ENCODE results near the gene HELZ.
"Not testable (repeated sequence)": the region's sequence is repeated elsewhere in the genome, so short reads cannot be mapped to it uniquely, and the experiment has no call there.

HELZ gene

DNA sequence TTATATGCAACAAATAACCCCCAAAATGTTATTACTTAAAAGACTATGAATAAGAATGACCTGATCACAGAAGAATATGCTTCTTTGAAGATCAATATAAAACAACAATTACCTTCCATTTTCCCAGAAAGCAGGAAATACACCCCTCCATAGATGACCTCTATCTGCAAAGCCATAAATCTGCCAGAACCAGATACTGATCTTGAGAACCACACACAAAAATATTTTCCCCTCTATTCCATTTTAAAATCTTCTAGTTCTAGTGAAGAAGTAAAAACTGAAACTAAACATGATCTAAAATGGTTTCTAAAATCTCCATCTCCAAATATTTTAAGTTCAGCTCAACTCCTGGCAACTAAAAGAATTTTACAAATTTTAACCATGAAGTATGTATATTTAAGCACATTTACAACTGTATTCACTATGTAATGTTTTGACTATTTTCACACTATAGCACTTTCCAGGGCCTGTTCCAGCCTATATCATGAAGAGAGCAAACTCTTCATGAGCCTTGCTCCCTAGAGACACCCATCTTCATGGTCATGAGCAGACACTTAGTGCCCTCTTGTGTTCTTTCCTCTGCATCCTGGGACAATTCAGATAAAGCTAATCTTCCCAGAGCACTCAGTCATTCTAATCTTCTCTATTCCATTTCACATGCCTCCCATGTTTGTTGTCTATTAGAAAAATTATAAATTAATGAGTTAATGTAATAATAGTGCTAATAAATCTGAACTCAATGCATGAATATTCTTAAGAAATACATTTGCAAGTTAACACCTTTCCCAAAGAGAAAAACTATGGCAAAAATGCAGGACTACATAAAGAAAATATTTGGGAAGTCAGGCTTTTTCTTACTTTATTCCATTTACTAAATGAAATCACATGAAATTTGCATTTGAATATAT, 87.0 kb downstream of the HELZ start:
- H3K36me3 ChIP-seq (ENCODE audit: control insufficient read depth in 1 of 2, insufficient read depth in 2 of 2, low read length in 2 of 2) = peaks cover 15 to 19% of the 10 kb centered on the region in 2 donors
- no peaks in the 10 kb centered on the region for H3K9me3 ChIP-seq (ENCODE audit: control insufficient read depth in 1 of 2, low read length in 2 of 2)
- no peak overlapping the region for H3K4me3 ChIP-seq (ENCODE audit: low read depth in 1 of 2, low read length in 2 of 2)
- no peaks in the 10 kb centered on the region for H3K4me1 ChIP-seq (ENCODE audit: control insufficient read depth in 1 of 2, insufficient read depth in 2 of 2, low read length in 2 of 2)
- H3K27me3 ChIP-seq (ENCODE audit: low read depth, low read length) = no peaks in the 10 kb centered on the region
- no peak overlapping the region for H3K27ac ChIP-seq (ENCODE audit: low read length)

- H3K4me1 ChIP-seq (ENCODE audit: control insufficient read depth in 1 of 2, insufficient read depth in 2 of 2, low read length in 2 of 2) = no peaks in the 10 kb centered on the region
- H3K27me3 ChIP-seq (ENCODE audit: low read depth, low read length) = no peaks in the 10 kb centered on the region
- peaks cover 18 to 19% of the 10 kb centered on the region in 2 donors for H3K36me3 ChIP-seq (ENCODE audit: control insufficient read depth in 1 of 2, insufficient read depth in 2 of 2, low read length in 2 of 2)
- H3K27ac ChIP-seq (ENCODE audit: low read length) = no peak overlapping the region
- H3K4me3 ChIP-seq (ENCODE audit: low read depth in 1 of 2, low read length in 2 of 2) = no peak overlapping the region
- H3K9me3 ChIP-seq (ENCODE audit: control insufficient read depth in 1 of 2, low read length in 2 of 2) = no peaks in the 10 kb centered on the region
Measured at GRCh38 chr17:67156269-67157199, 88.5 kb downstream of the HELZ start.

DNA sequence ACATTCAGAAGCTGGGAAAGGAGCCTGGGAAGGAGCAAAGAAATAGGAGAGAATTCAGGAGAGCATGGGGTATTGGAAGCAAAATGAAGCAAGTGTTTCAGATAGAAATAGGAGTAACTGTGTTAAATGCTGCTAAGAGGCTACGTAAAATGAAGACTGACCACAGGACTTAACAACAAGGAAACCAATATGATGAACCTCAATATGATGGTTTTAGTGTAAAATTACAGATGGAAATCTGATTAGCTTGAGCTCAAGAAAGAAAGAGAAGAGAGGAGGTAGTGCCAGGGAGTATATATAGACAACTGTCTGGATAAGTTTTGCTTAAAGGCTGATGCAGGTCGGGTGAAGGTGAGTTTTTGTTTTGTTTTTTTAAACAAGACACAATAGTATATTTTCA, 92.2 kb downstream of the HELZ start:
- no peaks in the 10 kb centered on the region for H3K4me1 ChIP-seq (ENCODE audit: control insufficient read depth in 1 of 2, insufficient read depth in 2 of 2, low read length in 2 of 2)
- H3K27me3 ChIP-seq (ENCODE audit: low read depth, low read length) = no peaks in the 10 kb centered on the region
- H3K27ac ChIP-seq (ENCODE audit: low read length) = no peak overlapping the region
- H3K36me3 ChIP-seq (ENCODE audit: control insufficient read depth in 1 of 2, insufficient read depth in 2 of 2, low read length in 2 of 2) = peaks cover 13 to 21% of the 10 kb centered on the region in 2 donors
- no peaks in the 10 kb centered on the region for H3K9me3 ChIP-seq (ENCODE audit: control insufficient read depth in 1 of 2, low read length in 2 of 2)
- H3K4me3 ChIP-seq (ENCODE audit: low read depth in 1 of 2, low read length in 2 of 2) = no peak overlapping the region

DNA sequence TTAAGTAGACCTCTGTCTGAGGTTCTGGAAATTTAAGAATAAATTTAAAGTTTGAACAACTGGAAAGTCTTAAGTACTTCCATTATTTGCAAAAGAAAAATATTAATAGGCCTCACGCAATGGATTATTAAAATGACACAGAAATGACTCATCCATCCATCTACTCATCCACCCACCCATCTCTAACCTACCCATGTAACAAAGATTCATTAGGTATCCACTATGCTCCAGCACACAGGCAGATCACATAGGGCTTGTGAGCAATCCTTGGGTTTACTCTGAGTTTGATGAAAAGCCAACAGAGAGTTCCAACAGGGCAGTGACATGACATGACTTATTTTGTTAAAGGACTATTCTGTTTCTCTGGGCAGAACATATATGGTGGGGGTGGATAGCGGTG, 93.3 kb downstream of the HELZ start:
- H3K4me1 ChIP-seq (ENCODE audit: control insufficient read depth in 1 of 2, insufficient read depth in 2 of 2, low read length in 2 of 2) = no peaks in the 10 kb centered on the region
- H3K27ac ChIP-seq (ENCODE audit: low read length) = no peak overlapping the region
- H3K9me3 ChIP-seq (ENCODE audit: control insufficient read depth in 1 of 2, low read length in 2 of 2) = no peaks in the 10 kb centered on the region
- H3K27me3 ChIP-seq (ENCODE audit: low read depth, low read length) = no peaks in the 10 kb centered on the region
- peaks cover 19 to 26% of the 10 kb centered on the region in 2 donors for H3K36me3 ChIP-seq (ENCODE audit: control insufficient read depth in 1 of 2, insufficient read depth in 2 of 2, low read length in 2 of 2)
- H3K4me3 ChIP-seq (ENCODE audit: low read depth in 1 of 2, low read length in 2 of 2) = no peak overlapping the region

DNA sequence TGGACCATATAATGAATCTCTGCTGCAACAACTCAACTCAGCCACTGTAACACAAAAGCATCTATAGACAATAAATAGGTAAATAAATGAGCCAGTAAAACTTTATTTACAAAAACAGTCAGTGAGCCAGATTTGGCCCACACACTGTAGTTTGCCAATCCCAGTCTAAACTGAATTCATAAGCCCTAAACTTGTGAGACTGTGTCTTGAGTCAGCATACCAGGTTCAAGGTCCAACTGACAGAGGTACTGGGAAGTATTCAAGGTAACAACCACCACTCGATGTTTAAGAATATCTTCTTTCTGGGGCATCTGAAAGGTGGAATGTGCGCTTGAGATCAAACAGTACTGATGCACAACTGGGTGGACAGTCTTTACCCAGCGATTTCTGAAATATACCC, 94.2 kb downstream of the HELZ start:
- no peaks in the 10 kb centered on the region for H3K4me1 ChIP-seq (ENCODE audit: control insufficient read depth in 1 of 2, insufficient read depth in 2 of 2, low read length in 2 of 2)
- H3K27me3 ChIP-seq (ENCODE audit: low read depth, low read length) = no peaks in the 10 kb centered on the region
- no peak overlapping the region for H3K4me3 ChIP-seq (ENCODE audit: low read depth in 1 of 2, low read length in 2 of 2)
- no peak overlapping the region for H3K27ac ChIP-seq (ENCODE audit: low read length)
- H3K36me3 ChIP-seq (ENCODE audit: control insufficient read depth in 1 of 2, insufficient read depth in 2 of 2, low read length in 2 of 2) = peaks cover 24 to 29% of the 10 kb centered on the region in 2 donors
- H3K9me3 ChIP-seq (ENCODE audit: control insufficient read depth in 1 of 2, low read length in 2 of 2) = no peaks in the 10 kb centered on the region

DNA sequence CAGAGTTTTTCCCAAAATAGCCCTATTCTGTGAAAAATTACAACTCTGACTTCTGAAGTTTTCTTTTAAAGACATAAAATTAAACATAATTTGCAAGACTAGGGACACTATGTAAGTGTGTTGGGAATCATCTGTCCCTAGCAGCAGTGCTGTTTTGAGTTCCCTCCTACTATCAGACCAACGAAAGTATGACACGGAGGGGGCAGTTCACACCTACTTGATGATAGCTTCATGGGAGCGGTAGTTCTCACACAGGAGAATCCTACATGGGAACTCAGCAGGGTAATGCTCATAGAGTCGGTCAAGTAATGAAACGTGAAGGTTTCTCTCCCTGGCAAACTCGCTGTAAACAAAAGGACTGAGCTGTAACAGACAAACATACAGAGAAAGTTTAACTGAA, 96.6 kb downstream of the HELZ start:
- no peak overlapping the region for H3K27ac ChIP-seq (ENCODE audit: low read length)
- H3K27me3 ChIP-seq (ENCODE audit: low read depth, low read length) = no peaks in the 10 kb centered on the region
- H3K4me3 ChIP-seq (ENCODE audit: low read depth in 1 of 2, low read length in 2 of 2) = no peak overlapping the region
- no peaks in the 10 kb centered on the region for H3K4me1 ChIP-seq (ENCODE audit: control insufficient read depth in 1 of 2, insufficient read depth in 2 of 2, low read length in 2 of 2)
- peaks cover 41 to 47% of the 10 kb centered on the region in 2 donors for H3K36me3 ChIP-seq (ENCODE audit: control insufficient read depth in 1 of 2, insufficient read depth in 2 of 2, low read length in 2 of 2)
- no peaks in the 10 kb centered on the region for H3K9me3 ChIP-seq (ENCODE audit: control insufficient read depth in 1 of 2, low read length in 2 of 2)

- Histone ChIP-seq H3K4me1 (ENCODE audit: control insufficient read depth in 1 of 2, insufficient read depth in 2 of 2, low read length in 2 of 2) (no peaks in the 10 kb centered on the region), H3K36me3 (ENCODE audit: control insufficient read depth in 1 of 2, insufficient read depth in 2 of 2, low read length in 2 of 2) (peaks cover 38 to 52% of the 10 kb centered on the region in 2 donors), H3K27me3 (ENCODE audit: low read depth, low read length) (no peaks in the 10 kb centered on the region), H3K4me3 (ENCODE audit: low read depth in 1 of 2, low read length in 2 of 2) (no peak overlapping the region), H3K27ac (ENCODE audit: low read length) (no peak overlapping the region), H3K9me3 (ENCODE audit: control insufficient read depth in 1 of 2, low read length in 2 of 2) (peaks cover 0 to 4% of the 10 kb centered on the region in 2 donors)
Measured at GRCh38 chr17:67145183-67145805, 99.7 kb downstream of the HELZ start.

DNA sequence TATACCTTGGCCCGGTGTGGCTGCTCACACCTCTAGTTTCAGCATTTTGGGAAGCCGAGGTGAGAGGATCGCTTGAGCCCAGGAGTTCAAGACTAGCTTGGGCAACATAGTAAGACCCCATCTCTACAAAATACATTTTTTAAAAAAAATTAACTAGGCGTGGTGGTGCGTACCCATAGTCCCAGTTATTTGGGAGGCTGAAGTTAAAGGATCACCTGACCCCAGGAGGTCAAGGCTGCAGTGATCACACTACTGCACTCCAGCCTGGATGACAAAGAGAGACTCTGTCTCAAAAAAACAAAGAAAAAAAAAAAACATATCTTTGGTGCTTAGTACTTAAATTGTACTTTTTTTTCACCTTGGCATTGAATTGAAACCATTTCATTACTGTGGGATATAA, 101.7 kb downstream of the HELZ start:
- no peaks in the 10 kb centered on the region for H3K27me3 ChIP-seq (ENCODE audit: low read depth, low read length)
- peaks cover 0 to 4% of the 10 kb centered on the region in 2 donors for H3K9me3 ChIP-seq (ENCODE audit: control insufficient read depth in 1 of 2, low read length in 2 of 2)
- no peak overlapping the region for H3K4me3 ChIP-seq (ENCODE audit: low read depth in 1 of 2, low read length in 2 of 2)
- no peak overlapping the region for H3K27ac ChIP-seq (ENCODE audit: low read length)
- H3K36me3 ChIP-seq (ENCODE audit: control insufficient read depth in 1 of 2, insufficient read depth in 2 of 2, low read length in 2 of 2) = peaks cover 31 to 48% of the 10 kb centered on the region in 2 donors
- no peaks in the 10 kb centered on the region for H3K4me1 ChIP-seq (ENCODE audit: control insufficient read depth in 1 of 2, insufficient read depth in 2 of 2, low read length in 2 of 2)

DNA sequence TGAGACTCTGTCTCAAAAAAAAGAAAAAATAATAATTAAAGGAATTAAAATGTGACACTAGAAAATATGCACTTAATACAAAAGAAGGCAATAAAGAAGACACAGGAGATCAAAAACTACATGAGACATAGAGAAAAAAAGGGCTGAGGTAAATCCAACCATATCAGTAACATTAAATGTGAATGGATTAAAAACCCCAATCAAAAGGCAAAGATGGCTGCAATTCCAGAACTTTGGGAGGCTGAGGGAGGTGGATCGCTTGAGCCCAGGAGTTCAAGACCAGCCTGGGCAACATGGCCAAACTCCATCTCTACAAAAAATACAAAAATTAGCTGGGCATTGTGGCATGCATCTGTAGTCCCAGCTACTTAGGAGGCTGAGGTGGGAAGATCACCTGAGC, 103.0 kb downstream of the HELZ start:
- not testable (repeated sequence) for H3K27ac ChIP-seq (ENCODE audit: low read length)

DNA sequence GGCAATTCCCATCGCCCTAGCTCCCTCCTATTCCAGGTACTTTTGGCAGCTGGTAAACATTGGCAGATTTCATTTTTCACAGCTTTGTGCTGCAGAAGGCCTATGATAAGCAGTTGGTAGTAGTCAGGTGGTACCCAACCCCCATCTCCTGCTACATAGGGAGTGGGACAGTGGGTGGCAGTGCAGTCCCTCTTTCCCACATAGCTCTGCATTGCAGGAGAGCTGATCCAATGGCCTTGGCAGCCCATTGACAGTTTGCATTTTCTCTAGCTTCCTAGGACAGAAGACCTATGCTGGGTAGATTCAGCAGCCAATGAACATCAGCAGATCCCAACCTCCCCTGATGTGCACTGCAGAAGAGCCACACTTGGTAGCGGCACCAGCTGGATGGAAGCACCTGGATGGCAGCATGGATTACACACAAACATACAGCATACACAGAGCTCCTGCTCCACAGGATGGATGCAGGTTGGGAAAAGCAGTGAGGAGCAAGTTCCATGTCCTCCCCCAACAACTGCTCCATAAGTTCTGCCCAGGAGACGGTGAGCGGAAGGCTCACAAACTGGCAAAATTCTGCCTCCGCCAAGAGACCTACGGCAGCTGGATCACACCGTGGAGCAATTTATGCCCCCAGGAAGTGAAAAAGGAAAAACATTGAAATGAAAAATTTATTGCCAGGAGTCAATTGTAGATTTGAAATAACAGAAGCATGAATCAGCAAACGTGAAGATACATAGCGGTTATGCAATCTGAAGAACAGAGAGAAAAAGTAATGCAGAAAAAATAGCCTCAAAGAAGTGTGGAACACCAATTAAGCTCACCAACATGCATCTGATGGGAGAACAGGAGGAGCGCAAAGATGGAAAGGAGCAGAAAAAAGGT, 105.0 kb downstream of the HELZ start:
- Histone ChIP-seq H3K27me3 (ENCODE audit: low read depth, low read length) (no peaks in the 10 kb centered on the region), H3K36me3 (ENCODE audit: control insufficient read depth in 1 of 2, insufficient read depth in 2 of 2, low read length in 2 of 2) (peaks cover 23 to 38% of the 10 kb centered on the region in 2 donors), H3K4me3 (ENCODE audit: low read depth in 1 of 2, low read length in 2 of 2) (no peak overlapping the region), H3K4me1 (ENCODE audit: control insufficient read depth in 1 of 2, insufficient read depth in 2 of 2, low read length in 2 of 2) (no peaks in the 10 kb centered on the region), H3K27ac (ENCODE audit: low read length) (no peak overlapping the region), H3K9me3 (ENCODE audit: control insufficient read depth in 1 of 2, low read length in 2 of 2) (peaks cover 0 to 4% of the 10 kb centered on the region in 2 donors)

More for the DNA sequence above, 103.0 kb downstream of the HELZ start:
- not testable (repeated sequence) for H3K4me3 ChIP-seq (ENCODE audit: low read depth in 1 of 2, low read length in 2 of 2); H3K9me3 ChIP-seq (ENCODE audit: control insufficient read depth in 1 of 2, low read length in 2 of 2); H3K27me3 ChIP-seq (ENCODE audit: low read depth, low read length); H3K4me1 ChIP-seq (ENCODE audit: control insufficient read depth in 1 of 2, insufficient read depth in 2 of 2, low read length in 2 of 2)
- peaks cover 32 to 38% of the 10 kb centered on the region in 2 donors for H3K36me3 ChIP-seq (ENCODE audit: control insufficient read depth in 1 of 2, insufficient read depth in 2 of 2, low read length in 2 of 2)
